ENCODE data around the gene KIF26B.

DNA sequence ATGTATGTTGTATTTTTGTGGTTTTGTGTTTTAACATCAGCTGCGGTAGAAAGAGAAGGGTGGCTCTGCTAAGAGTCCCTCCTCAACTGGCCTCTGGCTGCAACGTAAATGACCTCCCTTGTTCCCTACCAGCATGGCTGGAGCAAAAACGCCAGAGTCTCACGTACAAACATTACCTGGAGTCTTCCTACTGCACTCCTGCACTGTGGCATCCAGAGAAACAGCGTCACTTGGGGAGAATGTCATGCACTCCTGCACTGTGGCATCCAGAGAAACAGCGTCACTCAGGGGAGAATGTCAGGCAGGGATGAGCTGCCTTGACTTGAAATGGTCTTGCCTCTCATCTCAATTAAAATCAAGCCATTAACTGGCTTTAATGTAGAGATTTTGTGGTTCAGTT is 314.2 kb downstream of the KIF26B start:
- TF ChIP-seq, protein P1, sequence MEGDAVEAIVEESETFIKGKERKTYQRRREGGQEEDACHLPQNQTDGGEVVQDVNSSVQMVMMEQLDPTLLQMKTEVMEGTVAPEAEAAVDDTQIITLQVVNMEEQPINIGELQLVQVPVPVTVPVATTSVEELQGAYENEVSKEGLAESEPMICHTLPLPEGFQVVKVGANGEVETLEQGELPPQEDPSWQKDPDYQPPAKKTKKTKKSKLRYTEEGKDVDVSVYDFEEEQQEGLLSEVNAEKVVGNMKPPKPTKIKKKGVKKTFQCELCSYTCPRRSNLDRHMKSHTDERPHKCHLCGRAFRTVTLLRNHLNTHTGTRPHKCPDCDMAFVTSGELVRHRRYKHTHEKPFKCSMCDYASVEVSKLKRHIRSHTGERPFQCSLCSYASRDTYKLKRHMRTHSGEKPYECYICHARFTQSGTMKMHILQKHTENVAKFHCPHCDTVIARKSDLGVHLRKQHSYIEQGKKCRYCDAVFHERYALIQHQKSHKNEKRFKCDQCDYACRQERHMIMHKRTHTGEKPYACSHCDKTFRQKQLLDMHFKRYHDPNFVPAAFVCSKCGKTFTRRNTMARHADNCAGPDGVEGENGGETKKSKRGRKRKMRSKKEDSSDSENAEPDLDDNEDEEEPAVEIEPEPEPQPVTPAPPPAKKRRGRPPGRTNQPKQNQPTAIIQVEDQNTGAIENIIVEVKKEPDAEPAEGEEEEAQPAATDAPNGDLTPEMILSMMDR (optimal IDR thresholded peaks at IDR 0.05 in 1 of 3, IDR thresholded peaks at IDR 0.05 in 1 of 3, conservative IDR thresholded peaks at IDR 0.05 in 1 of 3; ENCODE audit: extremely low read depth in 1 of 3, insufficient read depth in 2 of 3, low read length in 3 of 3): no peak
- no peak for TF ChIP-seq EZH2 (IDR thresholded peaks at IDR 0.05; ENCODE audit: low read length)
